HCT116 (cell line): ENCODE data around the gene MLPH. TPM values are rescaled to one million over a fixed set of nuclear protein-coding genes. Genes with fewer than 3 reads are reported as not detected.
"Not testable (repeated sequence)": the region's sequence is repeated elsewhere in the genome, so short reads cannot be mapped to it uniquely, and the experiment has no call there.

Experiments used
- ATAC-seq: fragments of 200-7000 bp; cut with Tn5 transposase; 2 replicates; pipeline ENCODE4 v1.9.1; 2020; ENCODE audit warnings: mild to moderate bottlenecking, moderate library complexity
- BruUV-seq: library from RNA; stranded (reverse); fragments of 400-500 nt; replicated peaks from 2 replicates; lab custom pipeline; 2021; lab: Mats Ljungman, UMichigan
- CTCF ChIA-PET: fragments of 300-600 bp; sonication (Branson Sonifier 250); formaldehyde crosslinking; loops from one replicate; lab custom pipeline; 2021; ENCODE audit warnings: antibody characterized with exemption; lab: Charles Lee
- POLR2A ChIA-PET: fragments of 300-600, 350-600 bp; sonication (Branson Sonifier 250); formaldehyde crosslinking; loops from one replicate; lab custom pipeline; 2021; ENCODE audit warnings: antibody characterized with exemption; lab: Charles Lee
- RAD21 ChIA-PET, 2 experiments: fragments of 300-600 bp; sonication (Branson Sonifier 250); formaldehyde crosslinking; loops; one replicate each; lab custom pipeline; 2023; ENCODE audit warnings: low total read pairs in 2 of 2; ENCODE audit not compliant: uncharacterized antibody in 2 of 2, unreplicated experiment in 2 of 2, low non-redundant PET in 1 of 2; lab: Charles Lee
- DNase-seq: peaks from one replicate; pipeline ENCODE4 v3.0.0-alpha.2; 2010; ENCODE audit warnings: low read depth, low spot score
- H2AFZ ChIP-seq: fragments of 200-600 bp; shearing (Covaris generic), sonication (generic); 2 replicates; pipeline ENCODE4 v1.6.1; 2017; ENCODE audit warnings: low read depth, mixed run types, mixed read lengths, antibody characterized with exemption, low read length; ENCODE audit not compliant: poor library complexity, severe bottlenecking
- H3K27ac ChIP-seq: 2 replicates; pipeline ENCODE4 v1.5.1; 2012; ENCODE audit warnings: low read depth, low read length
- H3K27me3 ChIP-seq: fragments of 200-600 bp; sonication (generic); 2 replicates; pipeline ENCODE4 v1.6.1; 2016; ENCODE audit warnings: mixed run types, low read length, mixed read lengths; ENCODE audit not compliant: insufficient read depth
- H3K36me3 ChIP-seq, 2 experiments: fragments of 200-500 bp in 1 of 2; fragments of 200-600 bp in 1 of 2; sonication (Bioruptor generic) in 1 of 2; sonication (generic) in 1 of 2; 2 replicates each; pipeline versions ENCODE4 v1.5.1 to v1.6.1; 2014 to 2016; ENCODE audit warnings: low read length in 2 of 2, inconsistent platforms in 1 of 2, mixed read lengths in 1 of 2, mixed run types in 1 of 2; ENCODE audit not compliant: insufficient read depth in 2 of 2, control insufficient read depth in 1 of 2
- H3K4me1 ChIP-seq, 2 experiments: fragments of 200-600 bp in 1 of 2; sonication (generic) in 1 of 2; 2 replicates each; pipeline versions ENCODE4 v1.5.1 to v1.6.1; 2012 to 2017; ENCODE audit warnings: low read length in 2 of 2, inconsistent platforms in 1 of 2, mild to moderate bottlenecking in 1 of 2, mixed read lengths in 1 of 2, mixed run types in 1 of 2, moderate library complexity in 1 of 2; ENCODE audit not compliant: insufficient read depth in 2 of 2, control insufficient read depth in 1 of 2
- H3K4me2 ChIP-seq: fragments of 200-600 bp; sonication (generic); 2 replicates; pipeline ENCODE4 v1.6.1; 2017; ENCODE audit warnings: mixed run types, low read length, mixed read lengths
- H3K4me3 ChIP-seq, 2 experiments: fragments of 200-600 bp in 1 of 2; sonication (generic) in 1 of 2; replicated peaks in 1 of 2; 2 replicates each; pipeline ENCODE4 v1.5.1; 2011 to 2016; ENCODE audit warnings: low read length in 2 of 2, control low read depth in 1 of 2, low read depth in 1 of 2, mild to moderate bottlenecking in 1 of 2, mixed read lengths in 1 of 2, mixed run types in 1 of 2
- H3K79me2 ChIP-seq: fragments of 200-600 bp; sonication (generic); 2 replicates; pipeline ENCODE4 v1.6.1; 2017; ENCODE audit warnings: mild to moderate bottlenecking, mixed run types, low read length, moderate library complexity, mixed read lengths; ENCODE audit not compliant: insufficient read depth
- H3K9ac ChIP-seq: fragments of 200-600 bp; sonication (generic); 2 replicates; pipeline ENCODE4 v1.6.1; 2016; ENCODE audit warnings: low read length, mixed read lengths
- H3K9me2 ChIP-seq: fragments of 200-600 bp; sonication (generic), shearing (Covaris generic); 2 replicates; pipeline ENCODE4 v1.6.1; 2017; ENCODE audit warnings: mixed run types, mild to moderate bottlenecking, moderate library complexity; ENCODE audit not compliant: insufficient read depth
- H3K9me3 ChIP-seq, 2 experiments: fragments of 200-500 bp in 1 of 2; fragments of 200-600 bp in 1 of 2; sonication (Bioruptor generic) in 1 of 2; sonication (generic) in 1 of 2; 2 replicates each; pipeline ENCODE4 v1.6.1; 2014 to 2017; ENCODE audit warnings: low read length in 2 of 2, mixed read lengths in 2 of 2, inconsistent platforms in 1 of 2, low read depth in 1 of 2, mild to moderate bottlenecking in 1 of 2, mixed run types in 1 of 2, moderate library complexity in 1 of 2; ENCODE audit not compliant: control insufficient read depth in 1 of 2, insufficient read depth in 1 of 2
- H4K20me1 ChIP-seq: fragments of 200-600 bp; sonication (generic), shearing (Covaris generic); 2 replicates; pipeline ENCODE4 v1.6.1; 2017; ENCODE audit warnings: mixed run types, mild to moderate bottlenecking, moderate library complexity; ENCODE audit not compliant: insufficient read depth
- CEBPB ChIP-seq: IDR thresholded peaks from 2 replicates; pipeline ENCODE4 v1.6.1; 2012; ENCODE audit warnings: low read depth
- EGR1 ChIP-seq: IDR thresholded peaks from 2 replicates; pipeline ENCODE4 v1.6.1; 2012; ENCODE audit warnings: low read depth
- EZH2phosphoT487 ChIP-seq: fragments of 200-600 bp; IDR thresholded peaks from 2 replicates; pipeline ENCODE4 v1.6.1; 2018; ENCODE audit warnings: antibody characterized with exemption, borderline replicate concordance
- FOSL1 ChIP-seq: IDR thresholded peaks from 2 replicates; pipeline ENCODE4 v1.6.1; 2012; ENCODE audit warnings: low read depth
- JUND ChIP-seq: IDR thresholded peaks from 2 replicates; pipeline ENCODE4 v1.6.1; 2012
- MAX ChIP-seq: IDR thresholded peaks from 2 replicates; pipeline ENCODE4 v1.6.1; 2012
- POLR2AphosphoS5 ChIP-seq: IDR thresholded peaks from 2 replicates; pipeline ENCODE4 v1.6.1; 2011; ENCODE audit warnings: mild to moderate bottlenecking, low read depth, low read length, moderate library complexity
- REST ChIP-seq: IDR thresholded peaks from 2 replicates; pipeline ENCODE4 v1.6.1; 2012; ENCODE audit warnings: low read depth
- SIN3A ChIP-seq: IDR thresholded peaks from 2 replicates; pipeline ENCODE4 v1.6.1; 2012; ENCODE audit warnings: low read depth
- SP1 ChIP-seq: IDR thresholded peaks from 2 replicates; pipeline ENCODE4 v1.6.1; 2012; ENCODE audit warnings: low read depth
- YY1 ChIP-seq: IDR thresholded peaks from 2 replicates; pipeline ENCODE4 v1.6.1; 2011; ENCODE audit warnings: low read length, low read depth, moderate library complexity, mild to moderate bottlenecking; ENCODE audit not compliant: insufficient replicate concordance; ENCODE audit errors: extremely low read depth
- ZBTB33 ChIP-seq: IDR thresholded peaks from 2 replicates; pipeline ENCODE4 v1.6.1; 2011; ENCODE audit warnings: mild to moderate bottlenecking, low read length, moderate library complexity; ENCODE audit not compliant: insufficient replicate concordance; ENCODE audit errors: extremely low read depth
- ZNF274 ChIP-seq: fragments of 200-500 bp; sonication (Bioruptor generic); IDR thresholded peaks from 2 replicates; pipeline ENCODE4 v1.6.1; 2014; ENCODE audit warnings: mild to moderate bottlenecking, low read depth, low read length, inconsistent platforms
- intact Hi-C: fragments of 100-400 bp; cut with micrococcal nuclease; formaldehyde crosslinking; loops from 2 replicates; pipeline ENCODE4 v1.10.0; 2022
- total RNA-seq: library from RNA; stranded (reverse); gene quantifications from one replicate; pipeline ENCODE4 v1.2.1, GENCODE V29; 2021; ENCODE audit not compliant: unreplicated experiment

The MLPH gene
- total RNA-seq, 1 experiment from 2014 or later: 81.4 TPM

GRCh38 chr2:237467447-237468179 lies 19.4 kb upstream of the MLPH start:
- ChIA-PET CTCF (interaction anchor here (0.8 to 4.5 kb wide), 3 partner anchors 14 to 45 kb away, joined by 7 to 25 read pairs (median 8); no protein-coding TSS in a partner anchor), POLR2A (interaction anchor here (0.7 kb wide), 2 partner anchors 9 to 21 kb away, joined by 3 to 5 read pairs; no protein-coding TSS in a partner anchor), RAD21 (no interaction called here)
- H3K79me2 ChIP-seq: no peaks in the 10 kb centered on the region
- H3K4me1 ChIP-seq: peaks cover 0 to 17% of the 10 kb centered on the region in 2 experiments; a peak in 2 of 4 replicates
- H3K4me3 ChIP-seq: no peak overlapping the region
- no peak overlapping the region for H3K9ac ChIP-seq
- BruUV-seq: no TSS peak
- no peak overlapping the region for H3K4me2 ChIP-seq
- DNase-seq (no peak), ATAC-seq (no peak)
- H4K20me1 ChIP-seq: no peaks in the 10 kb centered on the region
- no peaks in the 10 kb centered on the region for H3K27me3 ChIP-seq
- no peak overlapping the region for H2AFZ ChIP-seq
- H3K9me3 ChIP-seq: no peaks in the 10 kb centered on the region
- TF ChIP-seq EZH2phosphoT487 (no peak), CEBPB (no peak), MAX (no peak), EGR1 (no peak), ZNF274 (no peak), ZBTB33 (no peak), YY1 (no peak), POLR2AphosphoS5 (no peak), JUND (no peak), FOSL1 (no peak), REST (no peak), SIN3A (no peak), SP1 (no peak)
- no peaks in the 10 kb centered on the region for H3K9me2 ChIP-seq
- H3K36me3 ChIP-seq: no peaks in the 10 kb centered on the region
- no peak overlapping the region for H3K27ac ChIP-seq
- intact Hi-C loops: no loop called here

- H3K9me3 ChIP-seq, POLR2A ChIA-PET, H3K36me3 ChIP-seq, H3K27me3 ChIP-seq, H3K27ac ChIP-seq, DNase-seq, H3K79me2 ChIP-seq, intact Hi-C loops, ATAC-seq, H2AFZ ChIP-seq, H3K4me2 ChIP-seq, H3K9me2 ChIP-seq, H4K20me1 ChIP-seq, H3K9ac ChIP-seq, H3K4me3 ChIP-seq, BruUV-seq: not testable (repeated sequence)
- RAD21 ChIA-PET: interaction anchor here in 1 of 2 experiments (0.6 kb wide), 1 partner anchor 347 kb away, joined by 3 read pairs; no protein-coding TSS in a partner anchor
- CTCF ChIA-PET: interaction anchor here (1.4 to 4.5 kb wide), 2 partner anchors 43 to 103 kb away, joined by 6 to 25 read pairs; no protein-coding TSS in a partner anchor
- peaks cover 1 to 20% of the 10 kb centered on the region in 2 experiments; a peak in 3 of 4 replicates for H3K4me1 ChIP-seq
These were observed 17.6 kb upstream of the MLPH start for GRCh38 chr2:237469410-237469809.
